GM06990 (cell line): Measurements from ENCODE around the gene CDC25B.

ENCODE experiments used
- DNase-seq: peaks from one replicate; pipeline ENCODE4 v3.0.0-alpha.2; 2011; ENCODE audit not compliant: insufficient read length; ENCODE audit errors: extremely low read depth
- H3K27me3 ChIP-seq: replicated peaks from 2 replicates; pipeline ENCODE4 v1.6.0; 2011; ENCODE audit warnings: low read length; ENCODE audit not compliant: control insufficient read depth, insufficient read depth
- H3K36me3 ChIP-seq: 2 replicates; pipeline ENCODE4 v1.5.1; 2011; ENCODE audit warnings: low read length; ENCODE audit not compliant: control insufficient read depth, insufficient read depth
- H3K4me3 ChIP-seq: replicated peaks from 2 replicates; pipeline ENCODE4 v1.5.1; 2011; ENCODE audit warnings: low read depth, mild to moderate bottlenecking, control low read depth, low read length
- TF ChIP-seq, protein P1 (sequence below): IDR thresholded peaks from 2 replicates; pipeline ENCODE4 v1.5.1; 2011; ENCODE audit warnings: low read length, control low read depth, mild to moderate bottlenecking, inconsistent platforms; ENCODE audit not compliant: insufficient read depth, poor library complexity, severe bottlenecking

The CDC25B gene

DNA sequence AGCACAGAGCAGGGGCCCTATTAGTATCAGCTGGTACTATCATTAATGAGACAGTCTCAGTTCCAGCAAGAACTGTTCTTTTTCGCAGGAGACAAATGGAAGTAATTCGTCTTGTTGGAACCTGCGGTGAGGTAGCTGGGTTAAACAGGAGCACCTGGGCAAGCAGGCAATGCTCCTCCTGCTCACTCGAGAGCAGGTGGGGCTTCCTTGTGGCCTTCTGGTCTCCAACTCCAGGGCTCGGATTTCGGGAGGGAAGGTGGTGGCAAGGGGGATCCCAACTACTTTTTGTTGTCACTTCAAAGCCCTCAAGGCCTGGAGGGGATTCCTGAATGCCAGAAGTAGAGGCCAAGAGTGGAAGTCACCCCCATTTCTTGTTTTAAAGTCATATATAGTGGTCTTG is 13.5 kb upstream of the CDC25B start:
- TF ChIP-seq, protein P1, sequence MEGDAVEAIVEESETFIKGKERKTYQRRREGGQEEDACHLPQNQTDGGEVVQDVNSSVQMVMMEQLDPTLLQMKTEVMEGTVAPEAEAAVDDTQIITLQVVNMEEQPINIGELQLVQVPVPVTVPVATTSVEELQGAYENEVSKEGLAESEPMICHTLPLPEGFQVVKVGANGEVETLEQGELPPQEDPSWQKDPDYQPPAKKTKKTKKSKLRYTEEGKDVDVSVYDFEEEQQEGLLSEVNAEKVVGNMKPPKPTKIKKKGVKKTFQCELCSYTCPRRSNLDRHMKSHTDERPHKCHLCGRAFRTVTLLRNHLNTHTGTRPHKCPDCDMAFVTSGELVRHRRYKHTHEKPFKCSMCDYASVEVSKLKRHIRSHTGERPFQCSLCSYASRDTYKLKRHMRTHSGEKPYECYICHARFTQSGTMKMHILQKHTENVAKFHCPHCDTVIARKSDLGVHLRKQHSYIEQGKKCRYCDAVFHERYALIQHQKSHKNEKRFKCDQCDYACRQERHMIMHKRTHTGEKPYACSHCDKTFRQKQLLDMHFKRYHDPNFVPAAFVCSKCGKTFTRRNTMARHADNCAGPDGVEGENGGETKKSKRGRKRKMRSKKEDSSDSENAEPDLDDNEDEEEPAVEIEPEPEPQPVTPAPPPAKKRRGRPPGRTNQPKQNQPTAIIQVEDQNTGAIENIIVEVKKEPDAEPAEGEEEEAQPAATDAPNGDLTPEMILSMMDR, result no peak
- Histone ChIP-seq H3K4me3 (no peak overlapping the region), H3K36me3 (peaks cover 2% of the 10 kb centered on the region), H3K27me3 (peaks cover 1% of the 10 kb centered on the region)
- DNase-seq, result no peak

DNA sequence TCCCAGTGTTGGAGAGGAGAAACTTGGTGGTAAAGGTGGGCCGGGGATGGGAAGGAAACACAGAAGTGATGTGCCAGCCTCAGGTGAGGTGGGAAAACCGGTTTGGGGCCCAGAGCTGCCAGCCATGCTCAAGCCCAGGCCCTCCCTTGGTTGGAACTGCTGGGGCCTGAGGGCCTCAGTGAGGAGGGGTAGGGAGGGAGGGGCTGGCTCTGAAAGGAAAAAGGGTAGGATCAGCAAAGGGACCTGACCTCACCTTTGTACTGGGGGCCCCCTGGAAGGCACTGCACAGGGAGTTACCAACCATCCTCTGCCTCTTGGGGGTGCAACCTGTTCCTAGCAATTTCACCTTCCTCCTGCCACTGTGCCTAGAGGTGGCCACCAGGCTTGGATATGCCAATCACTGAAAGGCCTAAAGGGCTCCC is 13.0 kb upstream of the CDC25B start:
- DNase-seq, result no peak
- Histone ChIP-seq H3K36me3 (peaks cover 2% of the 10 kb centered on the region), H3K27me3 (peaks cover 1% of the 10 kb centered on the region; the same call in 1 of the 2 replicates), H3K4me3 (no peak overlapping the region)
- TF ChIP-seq, protein P1, result no peak

DNA sequence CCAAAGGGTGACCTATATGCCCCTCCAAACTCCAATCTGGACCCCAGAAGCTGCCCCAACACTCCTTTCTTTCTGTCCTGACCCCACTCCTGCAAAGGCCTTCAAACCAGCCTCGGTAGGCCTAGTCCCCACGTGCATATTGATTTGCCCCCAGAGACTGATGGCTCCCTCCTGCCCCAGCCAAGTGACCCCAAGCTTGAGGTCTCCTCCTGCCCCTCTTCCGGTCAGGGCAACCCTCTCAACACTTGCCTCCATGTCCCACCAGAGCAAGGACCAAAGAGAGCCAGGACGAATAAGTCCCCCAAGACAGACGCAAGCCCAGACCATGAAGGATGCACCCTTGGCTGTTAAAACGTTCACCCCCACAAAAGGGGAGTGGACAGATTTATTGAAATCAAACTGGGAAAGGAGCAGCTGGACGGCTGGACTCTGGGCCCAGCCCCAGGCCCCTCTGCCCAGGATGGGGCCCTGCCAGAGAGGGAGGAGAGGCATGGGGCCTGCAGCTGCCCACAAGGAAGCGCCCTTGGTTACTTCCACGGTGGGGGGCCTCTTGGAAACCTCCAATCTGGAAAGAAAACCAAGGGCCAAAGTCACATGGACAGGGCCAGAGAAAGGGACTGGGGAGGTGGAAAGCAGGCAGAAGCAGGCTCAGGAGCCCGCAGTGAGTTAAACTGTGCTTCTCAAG is 12.5 kb upstream of the CDC25B start:
- DNase-seq, result no peak
- TF ChIP-seq, protein P1, result no peak
- no peak overlapping the region for H3K4me3 ChIP-seq
- no peaks in the 10 kb centered on the region; the same call in 1 of the 2 replicates for H3K27me3 ChIP-seq
- H3K36me3 ChIP-seq, result peaks cover 2% of the 10 kb centered on the region

DNA sequence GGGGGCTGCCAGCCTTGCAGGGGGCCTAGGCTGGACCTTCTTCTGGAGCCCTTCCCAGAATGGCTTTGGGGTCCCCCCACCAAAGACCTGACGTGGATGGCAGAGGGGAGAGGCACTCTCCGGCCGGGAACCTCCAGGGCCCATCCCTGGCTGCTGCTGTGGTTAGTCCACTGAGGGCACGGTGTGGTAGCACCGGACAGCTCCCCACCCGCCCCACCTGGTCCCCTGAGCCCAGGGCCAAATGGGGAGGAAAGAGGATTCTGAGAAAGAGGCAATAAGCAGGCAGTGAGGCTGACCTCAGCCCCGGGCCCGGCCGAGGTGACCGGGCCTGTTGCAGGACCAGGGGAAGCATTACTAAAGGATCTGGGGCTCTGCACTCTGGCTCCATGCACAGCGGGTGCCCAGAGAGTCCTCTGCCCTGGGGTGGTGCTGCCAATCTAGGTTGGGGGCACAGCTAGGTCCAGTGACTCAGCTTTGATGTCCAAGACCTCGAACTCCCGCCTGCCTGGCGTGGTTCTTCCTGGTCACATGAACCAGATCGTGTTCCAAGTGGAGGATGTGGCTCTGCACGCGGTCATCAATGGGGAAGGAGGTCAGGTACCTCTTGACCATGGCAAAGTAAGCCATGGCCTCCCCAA is 11.8 kb upstream of the CDC25B start:
- Histone ChIP-seq H3K36me3 (peaks cover 2% of the 10 kb centered on the region), H3K4me3 (no peak overlapping the region), H3K27me3 (no peaks in the 10 kb centered on the region)
- TF ChIP-seq, protein P1, result no peak
- DNase-seq, result no peak

DNA sequence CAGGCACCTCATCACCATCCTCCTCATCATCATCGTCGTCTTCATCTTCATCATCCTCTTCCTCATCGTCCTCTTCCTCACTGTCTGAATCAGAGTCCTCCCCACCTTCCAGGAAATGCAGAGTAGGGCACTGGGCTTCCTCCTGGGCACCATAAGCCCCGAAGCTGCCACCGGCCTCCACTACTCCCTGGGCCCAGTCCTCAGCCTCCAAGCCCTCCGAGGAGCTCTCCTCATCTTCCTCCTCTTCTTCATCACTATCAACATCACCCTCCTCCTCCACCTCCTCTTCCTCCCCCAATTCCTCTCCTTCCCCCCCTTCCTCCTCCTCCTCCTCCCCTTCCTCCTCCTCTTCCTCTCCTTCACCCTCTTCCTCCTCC is 11.3 kb upstream of the CDC25B start:
- Histone ChIP-seq H3K36me3 (peaks cover 2% of the 10 kb centered on the region), H3K27me3 (no peaks in the 10 kb centered on the region), H3K4me3 (no peak overlapping the region)
- TF ChIP-seq, protein P1, result no peak
- no peak for DNase-seq
